ENCODE data around the gene COL2A1. TPM values are rescaled to one million over a fixed set of nuclear protein-coding genes. Genes with fewer than 3 reads are reported as not detected.

COL2A1 gene
- total and polyA plus RNA-seq, 2 donors (not counting 3 experiments of a cell fraction or from before 2014, with no cell fraction given) = not detected

DNA sequence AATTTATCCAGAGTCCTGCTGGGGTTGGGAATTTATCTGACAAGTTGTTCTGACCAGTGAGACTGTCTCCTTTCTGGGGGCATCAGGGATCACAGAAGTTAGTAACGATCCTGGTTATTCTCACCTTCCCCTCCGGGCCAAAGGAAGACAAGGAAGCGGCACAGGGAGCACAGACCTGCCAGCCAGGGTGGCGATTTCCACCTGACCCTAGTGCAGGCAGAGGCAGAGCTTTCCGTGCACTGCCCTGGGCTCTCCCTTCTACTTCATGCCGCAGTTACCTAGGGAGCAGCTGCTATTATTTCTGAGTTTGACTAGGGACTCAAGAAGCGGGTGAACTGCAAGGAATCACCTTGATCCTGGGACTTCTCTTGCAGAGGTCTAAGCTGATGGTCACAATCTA, 33.4 kb downstream of the COL2A1 start:
- dilution Hi-C loops (cut with MboI; ENCODE audit: extremely low pct_ligation_motif_present, low sequenced_read_pairs) (no loop called here), intact Hi-C loops (cut with micrococcal nuclease) (no loop called here)
- FAIRE-seq = no peak
- Histone ChIP-seq H3K4me3 (replicated peaks in 1 of 3; ENCODE audit: insufficient read depth in 1 of 3, low read depth in 1 of 3, low read length in 3 of 3) (no peak overlapping the region), H3K36me3 (ENCODE audit: control insufficient read depth in 2 of 2, extremely low read depth in 1 of 2, insufficient read depth in 2 of 2, low read length in 2 of 2) (peaks cover 0 to 2% of the 10 kb centered on the region in 2 experiments), H3K4me1 (ENCODE audit: control insufficient read depth, extremely low read depth, insufficient read depth, low read length) (no peaks in the 10 kb centered on the region), H3K27ac (ENCODE audit: insufficient read depth, low read depth, low read length) (no peak overlapping the region), H3K9ac (replicated peaks; ENCODE audit: extremely low read depth, insufficient read depth, low read length) (no peak overlapping the region), H3K9me3 (replicated peaks; ENCODE audit: control insufficient read depth, insufficient read depth, low read length) (no peaks in the 10 kb centered on the region), H3K79me2 (ENCODE audit: control insufficient read depth, insufficient read depth, low read length) (no peaks in the 10 kb centered on the region), H3K4me2 (ENCODE audit: insufficient read depth, low read length) (no peak overlapping the region), H3K27me3 (ENCODE audit: control insufficient read depth in 2 of 2, insufficient read depth in 2 of 2, low read length in 2 of 2) (no peaks in the 10 kb centered on the region), H4K20me1 (replicated peaks; ENCODE audit: control insufficient read depth, extremely low read depth, insufficient read depth, low read length) (no peaks in the 10 kb centered on the region), H3K9me1 (replicated peaks; ENCODE audit: control insufficient read depth, extremely low read depth, insufficient read depth, low read length) (no peaks in the 10 kb centered on the region), H2AFZ (ENCODE audit: low read depth, low read length) (no peak overlapping the region)
- ChIA-PET CTCF (interaction anchor here (1.2 kb wide), 1 partner anchor 9 kb away, joined by 4 read pairs; no protein-coding TSS in a partner anchor), POLR2A (no interaction called here)
- no TSS peak for BruUV-seq (replicated peaks)
- no peak for DNase-seq (ENCODE audit: low read depth, low spot score)
- TF ChIP-seq POLR2A (IDR thresholded peaks at IDR 0.05; ENCODE audit: low read depth, low read length) (no peak), FOS (IDR thresholded peaks at IDR 0.05; ENCODE audit: borderline replicate concordance, insufficient read depth, low read length) (no peak), EZH2 (IDR thresholded peaks at IDR 0.05; ENCODE audit: borderline replicate concordance, low read depth, low read length, severe bottlenecking) (no peak)

- intact Hi-C loops (cut with micrococcal nuclease) = loop anchor here (10.0 kb wide), 1 partner anchor 645 kb away; no protein-coding TSS in a partner anchor
- no peak overlapping the region for H3K9ac ChIP-seq (replicated peaks; ENCODE audit: extremely low read depth, insufficient read depth, low read length)
- H3K9me3 ChIP-seq (replicated peaks; ENCODE audit: control insufficient read depth, insufficient read depth, low read length) = no peaks in the 10 kb centered on the region
- no peaks in the 10 kb centered on the region for H3K9me1 ChIP-seq (replicated peaks; ENCODE audit: control insufficient read depth, extremely low read depth, insufficient read depth, low read length)
- no peak overlapping the region for H3K27ac ChIP-seq (ENCODE audit: insufficient read depth, low read depth, low read length)
- no peaks in the 10 kb centered on the region for H4K20me1 ChIP-seq (replicated peaks; ENCODE audit: control insufficient read depth, extremely low read depth, insufficient read depth, low read length)
- no peaks in the 10 kb centered on the region for H3K79me2 ChIP-seq (ENCODE audit: control insufficient read depth, insufficient read depth, low read length)
- FAIRE-seq (no peak), DNase-seq (ENCODE audit: low read depth, low spot score) (no peak)
- BruUV-seq (replicated peaks) = no TSS peak
- H3K27me3 ChIP-seq (ENCODE audit: control insufficient read depth in 2 of 2, insufficient read depth in 2 of 2, low read length in 2 of 2) = no peaks in the 10 kb centered on the region
- no peak overlapping the region for H3K4me2 ChIP-seq (ENCODE audit: insufficient read depth, low read length)
- ChIA-PET POLR2A (no interaction called here), CTCF (interaction anchor here (0.7 to 1.2 kb wide), 2 partner anchors 10 to 20 kb away, joined by 4 read pairs; no protein-coding TSS in a partner anchor)
- no peaks in the 10 kb centered on the region for H3K4me1 ChIP-seq (ENCODE audit: control insufficient read depth, extremely low read depth, insufficient read depth, low read length)
- H2AFZ ChIP-seq (ENCODE audit: low read depth, low read length) = no peak overlapping the region
- no peak overlapping the region for H3K4me3 ChIP-seq (replicated peaks in 1 of 3; ENCODE audit: insufficient read depth in 1 of 3, low read depth in 1 of 3, low read length in 3 of 3)
- TF ChIP-seq JUN (IDR thresholded peaks at IDR 0.05; ENCODE audit: borderline replicate concordance, insufficient read depth, insufficient read length, low read depth) (no peak), EZH2 (IDR thresholded peaks at IDR 0.05; ENCODE audit: borderline replicate concordance, low read depth, low read length, severe bottlenecking) (no peak), POLR2A (IDR thresholded peaks at IDR 0.05; ENCODE audit: low read depth, low read length) (no peak), GATA2 (IDR thresholded peaks at IDR 0.05; ENCODE audit: insufficient read depth, insufficient read length, low read depth, low read length) (no peak), FOS (IDR thresholded peaks at IDR 0.05; ENCODE audit: borderline replicate concordance, insufficient read depth, low read length) (no peak), POLR2AphosphoS5 (IDR thresholded peaks at IDR 0.05; ENCODE audit: insufficient read depth, low read depth, low read length) (no peak), MYC (IDR thresholded peaks at IDR 0.05; ENCODE audit: low read depth, low read length) (no peak)
- TF ChIP-seq, protein P1, sequence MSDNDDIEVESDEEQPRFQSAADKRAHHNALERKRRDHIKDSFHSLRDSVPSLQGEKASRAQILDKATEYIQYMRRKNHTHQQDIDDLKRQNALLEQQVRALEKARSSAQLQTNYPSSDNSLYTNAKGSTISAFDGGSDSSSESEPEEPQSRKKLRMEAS (IDR thresholded peaks at IDR 0.05; ENCODE audit: insufficient read depth, insufficient read length) = no peak
- TF ChIP-seq, protein P2, sequence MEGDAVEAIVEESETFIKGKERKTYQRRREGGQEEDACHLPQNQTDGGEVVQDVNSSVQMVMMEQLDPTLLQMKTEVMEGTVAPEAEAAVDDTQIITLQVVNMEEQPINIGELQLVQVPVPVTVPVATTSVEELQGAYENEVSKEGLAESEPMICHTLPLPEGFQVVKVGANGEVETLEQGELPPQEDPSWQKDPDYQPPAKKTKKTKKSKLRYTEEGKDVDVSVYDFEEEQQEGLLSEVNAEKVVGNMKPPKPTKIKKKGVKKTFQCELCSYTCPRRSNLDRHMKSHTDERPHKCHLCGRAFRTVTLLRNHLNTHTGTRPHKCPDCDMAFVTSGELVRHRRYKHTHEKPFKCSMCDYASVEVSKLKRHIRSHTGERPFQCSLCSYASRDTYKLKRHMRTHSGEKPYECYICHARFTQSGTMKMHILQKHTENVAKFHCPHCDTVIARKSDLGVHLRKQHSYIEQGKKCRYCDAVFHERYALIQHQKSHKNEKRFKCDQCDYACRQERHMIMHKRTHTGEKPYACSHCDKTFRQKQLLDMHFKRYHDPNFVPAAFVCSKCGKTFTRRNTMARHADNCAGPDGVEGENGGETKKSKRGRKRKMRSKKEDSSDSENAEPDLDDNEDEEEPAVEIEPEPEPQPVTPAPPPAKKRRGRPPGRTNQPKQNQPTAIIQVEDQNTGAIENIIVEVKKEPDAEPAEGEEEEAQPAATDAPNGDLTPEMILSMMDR (IDR thresholded peaks at IDR 0.05; ENCODE audit: extremely low read depth in 1 of 2, insufficient read depth in 1 of 2, low read depth in 1 of 2, low read length in 2 of 2) = no peak
- dilution Hi-C loops (cut with MboI; ENCODE audit: extremely low pct_ligation_motif_present, low sequenced_read_pairs) = no loop called here
- peaks cover 0 to 2% of the 10 kb centered on the region in 2 experiments for H3K36me3 ChIP-seq (ENCODE audit: control insufficient read depth in 2 of 2, extremely low read depth in 1 of 2, insufficient read depth in 2 of 2, low read length in 2 of 2)
Measured at GRCh38 chr12:47969845-47970244, 34.4 kb downstream of the COL2A1 start.

Data from endothelial cell of umbilical vein (primary cell).